ENCODE measurements around the gene DOCK7. TPM values are rescaled to one million over a fixed set of nuclear protein-coding genes. Genes with fewer than 3 reads are reported as not detected.

Gene DOCK7
- total and polyA plus RNA-seq, 5 experiments from 2014 or later: 1.2 to 11.8 (median 3.1) TPM

DNA sequence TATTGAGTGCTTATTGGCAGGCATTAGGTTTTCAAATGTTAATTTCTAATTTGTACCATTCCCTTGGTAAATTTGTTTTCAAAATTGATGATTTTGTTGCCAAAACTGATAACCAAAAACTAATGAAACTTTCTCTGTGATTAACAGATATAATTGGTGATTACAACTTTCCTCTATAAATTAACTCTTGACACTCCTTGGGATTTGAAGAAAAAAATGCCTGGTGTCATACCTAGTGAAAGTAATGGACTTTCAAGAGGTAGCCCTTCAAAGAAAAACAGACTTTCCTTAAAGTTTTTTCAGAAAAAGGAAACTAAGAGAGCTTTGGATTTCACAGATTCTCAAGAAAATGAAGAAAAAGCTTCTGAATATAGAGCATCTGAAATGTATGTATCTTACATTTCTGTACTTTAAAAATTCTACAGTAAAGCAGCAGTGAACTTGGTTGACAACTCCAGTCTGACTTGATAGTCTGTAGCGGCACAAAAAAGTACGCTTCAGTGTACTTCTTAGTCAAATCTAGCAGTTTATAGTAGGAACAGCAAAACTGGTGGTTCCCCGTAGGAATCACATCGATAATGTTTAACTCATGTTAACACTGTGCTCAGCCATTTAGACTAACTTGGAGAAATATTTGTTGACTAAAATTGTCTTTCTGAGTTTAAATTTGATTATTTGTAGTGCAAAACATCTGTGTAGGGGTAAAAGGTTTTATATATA lies 248.4 kb downstream of the DOCK7 start:
- peak overlapping the region in 9 of 10 donors; percentile 23 to 97 (median 74) for H3K4me3 Mint-ChIP-seq
- peaks cover 0 to 9% (median 0%) of the 10 kb centered on the region in 9 donors for H3K9me3 Mint-ChIP-seq
- DNase-seq (no peak), ATAC-seq (no peak)
- peaks cover 0 to 41% (median 3%) of the 10 kb centered on the region in 3 donors for H3K36me3 Mint-ChIP-seq
- no peaks in the 10 kb centered on the region for H3K27me3 Mint-ChIP-seq
- peaks cover 20 to 55% (median 41%) of the 10 kb centered on the region in 4 donors for H3K4me1 Mint-ChIP-seq
- POLR2A ChIA-PET: interaction anchor here (0.9 kb wide), 1 partner anchor 9 kb away, joined by 4 read pairs; no protein-coding TSS in a partner anchor
- H3K27ac Mint-ChIP-seq: peak overlapping the region in 4 of 10 donors; percentile 5 to 29 (median 16)

DNA sequence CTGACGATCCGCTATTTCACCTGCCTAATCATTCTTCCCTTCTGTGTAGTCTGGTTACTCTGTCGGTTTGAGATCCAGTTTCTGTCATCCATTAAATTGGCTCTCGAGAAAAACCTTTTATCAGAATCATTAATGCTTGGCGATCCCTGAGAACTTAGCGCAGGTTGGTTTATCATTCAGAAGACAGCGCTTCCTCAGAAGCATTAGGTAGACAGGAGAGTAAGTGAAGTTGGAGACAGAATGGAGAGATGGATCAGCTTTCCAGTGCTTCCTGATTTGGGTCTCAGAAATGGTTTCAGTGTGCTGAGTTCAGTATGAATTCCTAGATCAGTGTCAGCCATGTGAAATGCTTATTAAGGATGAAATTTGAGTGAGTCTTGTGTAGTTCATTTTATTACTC lies 250.0 kb downstream of the DOCK7 start:
- POLR2A ChIA-PET: interaction anchor here (1.5 kb wide), 1 partner anchor 9 kb away, joined by 3 read pairs; no protein-coding TSS in a partner anchor
- H3K36me3 Mint-ChIP-seq: peaks cover 0 to 27% (median 0%) of the 10 kb centered on the region in 3 donors
- H3K27me3 Mint-ChIP-seq: no peaks in the 10 kb centered on the region
- peaks cover 17 to 58% (median 38%) of the 10 kb centered on the region in 4 donors for H3K4me1 Mint-ChIP-seq
- DNase-seq (no peak), ATAC-seq (no peak)
- H3K4me3 Mint-ChIP-seq: peak overlapping the region; percentile 74 to 98 (median 97)
- H3K9me3 Mint-ChIP-seq: peaks cover 0 to 9% (median 0%) of the 10 kb centered on the region in 9 donors
- peak overlapping the region; percentile 62 to 100 (median 82) for H3K27ac Mint-ChIP-seq

DNA sequence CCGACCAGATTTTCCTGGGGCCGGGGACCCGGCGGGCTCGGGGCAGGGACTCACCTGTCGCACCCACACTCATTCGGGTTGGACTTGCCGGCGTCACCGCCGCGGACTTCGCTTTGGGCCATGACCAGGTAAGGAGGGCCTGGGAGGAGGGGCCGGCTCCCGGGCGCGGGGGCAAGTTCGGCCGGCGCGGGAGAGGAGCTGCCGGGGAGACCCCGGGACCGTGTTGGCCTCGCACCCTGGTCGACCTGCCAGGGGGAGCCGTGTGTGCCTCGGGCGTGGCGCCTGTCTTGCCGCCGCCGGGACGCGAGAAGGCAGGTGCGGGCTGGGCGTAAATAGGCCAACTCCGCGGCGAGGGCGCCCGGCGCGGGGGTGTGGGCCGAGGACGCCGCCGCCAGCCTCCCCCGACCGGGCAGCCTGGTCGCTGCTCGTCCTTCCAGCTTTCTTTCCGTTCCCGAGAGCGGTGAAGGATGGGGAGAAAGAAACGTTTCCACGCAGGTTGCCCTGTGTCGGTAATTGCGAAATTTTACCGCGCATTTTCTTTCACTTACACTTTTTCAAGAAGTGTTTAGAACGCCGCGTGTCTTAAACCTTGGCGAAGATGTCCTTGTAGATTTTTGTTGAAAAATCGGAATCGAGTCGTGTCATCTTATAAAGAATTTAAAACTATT lies 250.8 kb downstream of the DOCK7 start:
- peaks cover 17 to 58% (median 38%) of the 10 kb centered on the region in 4 donors for H3K4me1 Mint-ChIP-seq
- no peaks in the 10 kb centered on the region for H3K27me3 Mint-ChIP-seq
- H3K4me3 Mint-ChIP-seq: peak overlapping the region; percentile 74 to 98 (median 97)
- ATAC-seq (peak in 1 of 2 donors; percentile 2), DNase-seq (peak in 9 of 10 donors; percentile 15 to 75 (median 43))
- peak overlapping the region; percentile 62 to 100 (median 99) for H3K27ac Mint-ChIP-seq
- peaks cover 0 to 9% (median 0%) of the 10 kb centered on the region in 9 donors for H3K9me3 Mint-ChIP-seq
- H3K36me3 Mint-ChIP-seq: peaks cover 0 to 20% (median 0%) of the 10 kb centered on the region in 3 donors
- POLR2A ChIA-PET: interaction anchor here (0.5 to 1.9 kb wide), 3 partner anchors 10 to 166 kb away, joined by 3 to 7 read pairs (median 3); no protein-coding TSS in a partner anchor

DNA sequence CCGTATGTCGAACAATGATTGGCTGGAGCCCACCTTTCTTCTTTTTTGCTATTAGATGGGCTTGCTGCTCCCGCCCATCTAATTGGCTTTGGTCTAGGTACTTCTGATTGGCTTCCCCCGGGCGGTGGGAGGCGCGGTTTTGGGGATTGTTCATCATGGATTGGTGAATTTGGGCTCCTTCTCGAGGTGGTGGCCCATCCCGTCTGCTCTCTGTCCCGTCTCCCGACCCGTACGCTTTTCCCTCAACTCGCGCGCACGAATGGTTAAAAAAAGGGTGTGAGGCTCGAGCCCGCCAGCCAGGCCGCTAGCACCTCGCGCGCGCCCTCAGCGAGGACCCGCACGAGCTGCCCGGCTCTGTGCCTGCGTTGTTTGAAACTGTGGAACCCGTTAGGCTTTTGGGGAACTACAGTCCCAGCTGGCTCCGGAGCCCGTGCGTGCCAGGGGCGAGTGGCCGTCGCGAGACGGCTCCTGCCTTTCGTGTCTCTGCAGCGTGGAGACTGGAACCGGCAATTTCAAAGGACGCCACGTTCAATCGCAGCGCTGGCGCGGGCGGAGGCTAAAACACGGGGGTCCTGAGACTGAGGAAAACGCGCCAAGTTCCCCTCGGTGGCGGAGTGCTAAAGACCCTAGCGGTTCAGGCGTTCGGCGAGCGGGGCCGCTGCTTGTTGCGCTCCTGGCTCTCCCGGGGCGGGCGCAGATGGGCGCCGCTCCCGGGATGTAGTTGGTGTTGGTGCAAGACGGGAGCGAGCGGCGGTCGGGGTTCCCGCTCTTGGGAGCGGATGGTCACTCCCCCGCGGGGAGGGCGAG lies 251.5 kb downstream of the DOCK7 start, which contains the start of gene USP1:
Gene USP1 (plus strand): TSS at position 584 of the 807 bp plus-strand sequence. CDS start 2,819 bp downstream, outside the sequence.
- POLR2A ChIA-PET: interaction anchor here (0.5 to 1.9 kb wide), 15 partner anchors 9 to 1359 kb away, joined by 3 to 9 read pairs (median 4); partner anchors contain the start of genes ATG4C, DOCK7 and NFIA
- Mint-ChIP-seq H3K27me3 (no peaks in the 10 kb centered on the region), H3K27ac (peak within 1 kb of the TSS; percentile 99 to 100 (median 100)), H3K9me3 (peaks cover 0 to 9% (median 0%) of the 10 kb centered on the region in 9 donors), H3K4me3 (peak within 1 kb of the TSS; percentile 74 to 98 (median 97)), H3K4me1 (peaks cover 17 to 56% (median 37%) of the 10 kb centered on the region in 4 donors), H3K36me3 (peaks cover 0 to 13% (median 0%) of the 10 kb centered on the region in 3 donors)
- DNase-seq (peak; percentile 89 to 100 (median 99)), ATAC-seq (peak; percentile 81 to 82)

DNA sequence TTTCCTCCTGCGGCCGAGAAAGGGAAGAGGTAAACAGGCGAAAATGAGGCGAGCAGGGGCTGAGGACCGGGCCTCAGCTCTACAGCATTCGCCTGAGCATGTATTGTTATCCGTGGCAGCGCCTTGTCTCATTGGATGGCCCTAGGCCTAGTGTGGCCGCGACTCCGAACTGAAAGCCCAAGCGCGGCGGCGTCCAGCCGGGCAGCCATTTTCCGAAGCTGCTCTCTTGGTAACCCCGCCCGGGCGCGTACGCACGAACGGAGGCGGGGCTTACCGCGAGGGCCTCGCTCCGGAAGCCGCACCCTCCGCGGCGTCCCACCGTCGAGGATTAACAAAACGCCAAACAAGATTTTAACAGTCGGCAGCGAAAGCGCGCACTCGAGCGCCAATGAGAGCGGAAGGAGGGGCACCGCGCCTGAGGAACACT lies 252.1 kb downstream of the DOCK7 start:
- H3K27me3 Mint-ChIP-seq: peaks cover 0 to under 1% (median 0%) of the 10 kb centered on the region in 5 donors
- H3K4me3 Mint-ChIP-seq: peak overlapping the region; percentile 74 to 98 (median 97)
- H3K36me3 Mint-ChIP-seq: peaks cover 0 to 7% (median 0%) of the 10 kb centered on the region in 3 donors
- H3K27ac Mint-ChIP-seq: peak overlapping the region; percentile 99 to 100 (median 100)
- POLR2A ChIA-PET: interaction anchor here (0.6 to 1.9 kb wide), 15 partner anchors 10 to 1359 kb away, joined by 3 to 9 read pairs (median 4); partner anchors contain the start of genes ATG4C, DOCK7 and NFIA
- peak in 3 of 10 donors; percentile 93 to 98 (median 95) for DNase-seq
- ATAC-seq: no peak
- peaks cover 0 to 9% (median 0%) of the 10 kb centered on the region in 9 donors for H3K9me3 Mint-ChIP-seq
- H3K4me1 Mint-ChIP-seq: peaks cover 17 to 50% (median 35%) of the 10 kb centered on the region in 4 donors

DNA sequence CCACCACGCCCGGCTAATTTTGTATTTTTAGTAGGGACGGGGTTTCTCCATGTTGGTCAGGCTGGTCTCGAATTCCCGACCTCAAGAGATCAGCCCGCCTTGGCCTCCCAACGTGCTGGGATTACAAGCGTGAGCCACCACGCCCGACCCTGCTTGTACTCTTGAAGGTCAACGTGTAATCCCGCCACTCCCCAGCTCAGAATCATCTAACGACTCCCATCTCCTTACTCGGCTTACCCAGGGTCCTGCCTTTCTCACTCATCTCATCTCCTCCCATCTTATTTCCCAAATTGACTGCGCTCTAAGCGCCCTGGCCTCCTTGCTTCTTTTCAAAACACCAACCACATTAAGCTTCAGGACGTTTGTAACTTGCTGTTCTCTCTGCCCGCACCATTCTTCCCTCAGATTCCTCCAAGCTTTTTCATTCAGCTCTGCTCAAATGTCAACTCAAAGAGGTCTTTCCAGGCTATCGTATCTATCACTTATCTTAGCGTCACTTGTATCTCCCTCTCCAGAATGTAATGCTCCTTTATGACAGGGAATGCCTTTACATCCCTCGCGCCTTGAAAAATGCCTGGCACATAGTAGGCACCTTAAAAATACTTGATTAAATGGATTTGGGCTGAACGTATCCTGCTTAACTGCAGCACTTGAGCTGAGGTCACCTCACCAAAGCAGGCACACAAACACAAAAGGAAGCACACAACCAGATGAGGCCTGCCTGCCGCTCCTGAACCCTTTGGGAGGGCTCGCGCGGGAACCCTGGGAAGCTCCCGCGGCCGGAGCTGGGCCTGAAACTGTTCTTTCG lies 252.8 kb downstream of the DOCK7 start:
- H3K4me3 Mint-ChIP-seq: peak overlapping the region; percentile 74 to 98 (median 97)
- DNase-seq (peak in 2 of 10 donors; percentile 8 to 65), ATAC-seq (no peak)
- H3K27me3 Mint-ChIP-seq: peaks cover 0 to 3% (median 2%) of the 10 kb centered on the region in 5 donors
- H3K9me3 Mint-ChIP-seq: peaks cover 0 to 9% (median 0%) of the 10 kb centered on the region in 9 donors
- peaks cover 0 to 1% (median 0%) of the 10 kb centered on the region in 3 donors for H3K36me3 Mint-ChIP-seq
- POLR2A ChIA-PET: interaction anchor here (0.6 to 1.9 kb wide), 14 partner anchors 10 to 1358 kb away, joined by 3 to 9 read pairs (median 4); partner anchors contain the start of genes ATG4C, DOCK7 and NFIA
- peak overlapping the region; percentile 99 to 100 (median 100) for H3K27ac Mint-ChIP-seq
- H3K4me1 Mint-ChIP-seq: peaks cover 15 to 44% (median 31%) of the 10 kb centered on the region in 4 donors

DNA sequence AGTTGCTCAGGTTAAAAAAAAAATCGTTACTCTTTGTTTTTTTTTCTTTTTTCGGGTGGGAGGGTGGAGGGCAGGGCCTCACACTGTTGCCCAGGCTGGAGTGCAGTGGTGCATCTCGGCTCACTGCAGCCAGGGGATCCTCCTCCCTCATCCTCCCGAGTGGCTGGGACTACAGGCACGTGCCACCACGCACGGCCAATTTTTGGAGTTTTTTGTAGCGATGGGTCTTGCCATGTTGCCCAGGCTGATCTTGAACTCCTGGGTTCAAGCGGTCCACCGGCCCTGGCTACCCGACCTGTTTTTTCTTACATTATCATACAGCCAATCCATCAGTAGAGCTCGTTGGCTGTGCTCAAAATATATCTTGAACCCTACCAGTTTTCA lies 253.6 kb downstream of the DOCK7 start:
- no peak for DNase-seq
- H3K27ac Mint-ChIP-seq: peak overlapping the region; percentile 15 to 100 (median 70)

DNA sequence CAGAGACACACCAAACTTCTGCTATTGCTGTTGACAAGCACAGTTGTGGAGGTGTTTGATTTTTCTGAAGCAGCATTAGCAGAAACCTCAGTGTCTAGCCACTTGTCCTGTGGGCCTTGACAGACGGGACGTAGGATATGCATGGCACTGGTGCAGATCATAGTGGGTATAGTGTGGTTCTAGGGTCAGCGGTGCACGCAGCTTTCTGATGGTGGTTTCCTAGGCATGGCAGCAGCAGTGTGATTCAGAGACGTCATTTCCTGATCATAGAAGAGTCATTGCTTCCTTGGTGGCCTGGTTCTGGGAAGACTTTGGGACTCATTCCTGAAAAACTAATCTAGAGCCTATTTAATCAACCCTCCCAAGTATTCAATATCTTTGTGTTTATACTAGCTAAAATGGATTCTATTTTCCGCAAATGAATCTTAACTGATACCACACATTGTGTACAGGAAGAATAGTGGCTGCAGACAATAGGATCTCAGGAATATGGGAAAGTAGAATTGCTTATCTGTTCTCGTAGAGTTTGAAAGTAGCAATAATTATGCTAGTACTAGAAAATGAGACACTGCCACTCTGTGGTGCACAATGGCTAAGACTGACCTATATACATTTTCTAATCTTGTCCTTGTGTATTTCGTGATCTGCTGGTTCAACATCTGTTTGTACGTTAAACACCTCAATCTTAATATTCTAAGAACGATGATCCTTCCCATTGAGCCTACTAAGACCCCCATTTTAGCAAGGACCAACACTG lies 254.1 kb downstream of the DOCK7 start:
- Mint-ChIP-seq H3K36me3 (no peaks in the 10 kb centered on the region), H3K4me1 (peaks cover 15 to 32% (median 22%) of the 10 kb centered on the region in 4 donors), H3K9me3 (peaks cover 0 to 9% (median 0%) of the 10 kb centered on the region in 9 donors), H3K27ac (peak overlapping the region in 8 of 10 donors; percentile 15 to 99 (median 46)), H3K27me3 (peaks cover 0 to 8% (median 2%) of the 10 kb centered on the region in 5 donors), H3K4me3 (peak overlapping the region in 7 of 10 donors; percentile 28 to 71 (median 39))
- DNase-seq (no peak), ATAC-seq (no peak)
- POLR2A ChIA-PET: no interaction called here

More for the DNA sequence above, 253.6 kb downstream of the DOCK7 start:
- Mint-ChIP-seq H3K4me1 (peaks cover 15 to 37% (median 24%) of the 10 kb centered on the region in 4 donors), H3K9me3 (peaks cover 0 to 9% (median 0%) of the 10 kb centered on the region in 9 donors), H3K36me3 (no peaks in the 10 kb centered on the region), H3K4me3 (peak overlapping the region in 4 of 10 donors; percentile 18 to 96 (median 70)), H3K27me3 (peaks cover 0 to 8% (median 2%) of the 10 kb centered on the region in 5 donors)
- ATAC-seq: no peak
- POLR2A ChIA-PET: no interaction called here

DNA sequence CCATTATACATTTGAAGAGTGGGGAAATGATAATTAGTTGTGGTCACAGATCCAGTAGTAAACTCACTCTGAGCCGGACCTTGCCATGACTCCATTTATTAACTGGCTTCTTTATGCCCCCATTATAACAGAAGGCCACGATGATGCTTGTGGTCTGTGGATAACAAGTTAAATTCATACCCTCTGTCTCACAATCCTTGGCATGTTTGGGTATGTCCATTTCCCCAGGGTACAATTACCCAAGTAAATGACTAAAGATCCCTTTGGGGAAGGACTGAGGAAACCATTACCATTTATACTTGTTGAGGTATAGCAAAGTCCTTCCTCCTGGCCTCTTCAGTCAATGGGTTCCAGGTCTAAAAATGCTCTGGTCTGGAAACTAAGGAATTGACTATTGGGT lies 258.6 kb downstream of the DOCK7 start:
- no peak for ATAC-seq
- Mint-ChIP-seq H3K27ac (no peak overlapping the region), H3K4me3 (no peak overlapping the region), H3K9me3 (peaks cover 0 to 2% (median 0%) of the 10 kb centered on the region in 9 donors), H3K4me1 (peaks cover 0 to 3% (median 0%) of the 10 kb centered on the region in 4 donors), H3K36me3 (no peaks in the 10 kb centered on the region), H3K27me3 (peaks cover 0 to 8% (median 2%) of the 10 kb centered on the region in 5 donors)
- POLR2A ChIA-PET: no interaction called here
- no peak for DNase-seq

DNA sequence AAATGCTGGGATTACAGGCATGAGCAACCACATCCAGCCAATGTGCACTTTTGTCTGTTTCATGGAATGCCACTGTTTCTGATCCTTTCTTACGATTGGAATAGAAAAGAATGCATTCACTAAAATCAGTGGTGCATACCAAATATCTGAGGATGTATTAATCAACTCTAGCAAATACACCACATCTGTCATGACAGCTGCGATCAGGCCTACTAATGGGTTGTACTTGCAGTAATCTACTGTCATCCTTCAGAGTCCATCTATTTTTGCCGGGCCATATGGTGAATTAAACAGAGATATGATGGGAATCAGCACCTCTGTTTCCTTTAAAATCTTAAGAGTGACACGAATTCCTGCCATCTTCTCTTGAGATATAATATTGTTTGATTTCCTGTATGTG lies 259.8 kb downstream of the DOCK7 start:
- Mint-ChIP-seq H3K9me3 (peaks cover 0 to 2% (median 0%) of the 10 kb centered on the region in 9 donors), H3K27ac (no peak overlapping the region), H3K36me3 (no peaks in the 10 kb centered on the region), H3K4me1 (no peaks in the 10 kb centered on the region), H3K4me3 (no peak overlapping the region), H3K27me3 (peaks cover 0 to 8% (median 2%) of the 10 kb centered on the region in 5 donors)
- DNase-seq: no peak
- POLR2A ChIA-PET: no interaction called here
- ATAC-seq: no peak
